K562 (cell line): Measurements from ENCODE around the gene PLD1. TPM values are rescaled to one million over a fixed set of nuclear protein-coding genes. Genes with fewer than 3 reads are reported as not detected.

Experiments used
- CBFA2T3 ChIP-seq: fragments of 450-650 bp; IDR thresholded peaks from 2 replicates; pipeline ENCODE4 v1.6.1; 2017
- EP400 ChIP-seq: fragments of 450-650 bp; IDR thresholded peaks from 2 replicates; pipeline ENCODE4 v1.6.1; 2017; ENCODE audit warnings: antibody characterized with exemption, mild to moderate bottlenecking, moderate library complexity
- EWSR1 ChIP-seq: fragments of 450-650 bp; IDR thresholded peaks from 2 replicates; pipeline ENCODE4 v1.6.1; 2018; ENCODE audit warnings: borderline replicate concordance, mild to moderate bottlenecking, low read depth, moderate library complexity; ENCODE audit not compliant: partially characterized antibody
- KDM1A ChIP-seq, 2 experiments: fragments of 450-650 bp; IDR thresholded peaks; 2 replicates each; pipeline ENCODE4 v1.6.1; 2016; ENCODE audit warnings: mild to moderate bottlenecking in 2 of 2
- KLF16 ChIP-seq: IDR thresholded peaks from 2 replicates; pipeline ENCODE4 v1.6.1; 2016; ENCODE audit warnings: antibody characterized with exemption
- PBX2 ChIP-seq, 2 experiments: IDR thresholded peaks in 1 of 2; conservative IDR thresholded peaks in 1 of 2; 2 replicates each; pipeline ENCODE4 v1.6.1; 2016; ENCODE audit warnings: low read depth in 2 of 2, mild to moderate bottlenecking in 1 of 2, missing compliant biosample characterization in 1 of 2, missing genetic modification characterization in 1 of 2, moderate library complexity in 1 of 2
- PHF21A ChIP-seq: fragments of 450-650 bp; IDR thresholded peaks from 2 replicates; pipeline ENCODE4 v1.6.1; 2017; ENCODE audit warnings: low read depth, borderline replicate concordance
- RAD21 ChIP-seq, 2 experiments: fragments of 250-450 bp in 1 of 2; fragments of 450-650 bp in 1 of 2; sonication (Bioruptor Pico) in 1 of 2; formaldehyde crosslinking in 1 of 2; IDR thresholded peaks in 1 of 2; conservative IDR thresholded peaks in 1 of 2; 2 replicates each; pipeline versions ENCODE4 v1.4.0 to v1.8.0; 2020 to 2022; ENCODE audit warnings: mild to moderate bottlenecking in 2 of 2, moderate library complexity in 1 of 2
- RFX7 ChIP-seq: fragments of 250-450 bp; sonication (Bioruptor Pico); IDR thresholded peaks from 2 replicates; pipeline ENCODE4 v1.5.1; 2021; ENCODE audit warnings: mild to moderate bottlenecking
- SREBF1 ChIP-seq: fragments of 150-350 bp; IDR thresholded peaks from 2 replicates; pipeline ENCODE4 v1.6.1; 2014; ENCODE audit warnings: antibody characterized with exemption, low read depth, low read length, borderline replicate concordance
- TAL1 ChIP-seq: fragments of 450-650 bp; IDR thresholded peaks from 2 replicates; pipeline ENCODE4 v1.6.1; 2016; ENCODE audit warnings: mild to moderate bottlenecking
- TARDBP ChIP-seq: fragments of 450-650 bp; IDR thresholded peaks from 2 replicates; pipeline ENCODE4 v1.6.1; 2016
- TCF3 ChIP-seq: sonication (generic); formaldehyde crosslinking; IDR thresholded peaks from 2 replicates; pipeline ENCODE4 v1.4.0; 2020; ENCODE audit warnings: mild to moderate bottlenecking, missing genetic modification reagents
- TEAD4 ChIP-seq, 2 experiments: sonication (generic) in 1 of 2; formaldehyde crosslinking in 1 of 2; IDR thresholded peaks; 2 replicates each; pipeline versions ENCODE4 v1.6.1 to v1.8.0; 2012 to 2022; ENCODE audit warnings: borderline replicate concordance in 1 of 2, inconsistent platforms in 1 of 2, low read length in 1 of 2, mild to moderate bottlenecking in 1 of 2, missing genetic modification reagents in 1 of 2
- ZEB2 ChIP-seq: fragments of 450-650 bp; IDR thresholded peaks from 2 replicates; pipeline ENCODE4 v1.6.1; 2016
- ZNF121 ChIP-seq: sonication (generic); formaldehyde crosslinking; conservative IDR thresholded peaks from 2 replicates; pipeline ENCODE4 v1.8.0; 2022; ENCODE audit warnings: missing genetic modification reagents
- ZNF449 ChIP-seq: fragments of 250-450 bp; sonication (Bioruptor Pico); IDR thresholded peaks from 2 replicates; pipeline ENCODE4 v1.8.0; 2022; ENCODE audit warnings: moderate library complexity, mild to moderate bottlenecking, inconsistent platforms
- ZNF592 ChIP-seq: fragments of 450-650 bp; IDR thresholded peaks from 2 replicates; pipeline ENCODE4 v1.6.1; 2017; ENCODE audit warnings: antibody characterized with exemption, mild to moderate bottlenecking
- ZNF75A ChIP-seq: fragments of 450-650 bp; formaldehyde crosslinking; IDR thresholded peaks from 2 replicates; pipeline ENCODE4 v1.4.0; 2020; ENCODE audit warnings: mild to moderate bottlenecking
- ZNF780A ChIP-seq: fragments of 250-450 bp; sonication (Bioruptor Pico); IDR thresholded peaks from 2 replicates; pipeline ENCODE4 v1.5.0; 2021; ENCODE audit warnings: mild to moderate bottlenecking
- polyA plus RNA-seq, 8 experiments: library from polyadenylated mRNA; depleted of rRNA in 4 of 8; stranded (reverse) in 5 of 8; unstranded in 3 of 8; fragments of >200 nt; fragmentation: Nextera tagmentation in 2 of 8; fragmentation: Illumina TruSeq in 1 of 8; extraction: Ambion mirVana in 2 of 8; extraction: Trizol in 1 of 8; gene quantifications; 2 replicates each; pipeline versions ENCODE4 v1.2.1 to v1.2.3, GENCODE V29; 2011 to 2014; ENCODE audit warnings: inconsistent platforms in 1 of 8, missing spikeins in 1 of 8
- total RNA-seq, 7 experiments: library from RNA; depleted of rRNA in 6 of 7; stranded (reverse); fragments of >200 nt in 6 of 7; fragmentation: Illumina TruSeq in 2 of 7; extraction: Trizol in 2 of 7; gene quantifications; 2 replicates each; pipeline versions ENCODE4 v1.2.1 to v1.2.3, GENCODE V29; 2011 to 2021; ENCODE audit warnings: low replicate concordance in 1 of 7

PLD1 gene
- total and polyA plus RNA-seq, 9 of the 15 experiments (the other 6 are each of a cell fraction or from before 2014, with no cell fraction given), result 8.4 to 26.1 (median 18.6) TPM

- TF ChIP-seq EP400, result no peak
- no peak for TF ChIP-seq PHF21A
- TF ChIP-seq CBFA2T3, result peak; percentile 71
- peak; percentile 73 to 77 for TF ChIP-seq KDM1A (IDR thresholded peaks at IDR 0.05)
- no peak for TF ChIP-seq RFX7 (CRISPR knock-in tag)
- TF ChIP-seq ZNF121 (CRISPR knock-in tag), result no peak
- no peak for TF ChIP-seq TARDBP
- no peak for TF ChIP-seq EWSR1
- TF ChIP-seq TEAD4 (IDR thresholded peaks at IDR 0.05; ENCODE audit: low read length), result peak; percentile 72
- no peak for TF ChIP-seq TEAD4 (CRISPR knock-in tag; IDR thresholded peaks at IDR 0.05; ENCODE audit: borderline replicate concordance)
- TF ChIP-seq ZNF592, result no peak
- no peak for TF ChIP-seq ZNF449 (CRISPR knock-in tag)
- TF ChIP-seq ZNF75A, result no peak
- peak; percentile 54; the same call in 1 of the 2 replicates for TF ChIP-seq KLF16
- no peak for TF ChIP-seq PBX2 (CRISPR knock-in tag; IDR thresholded peaks at IDR 0.05; ENCODE audit: low read depth)
- 0 out of 2 replicates have a peak, but pooled peaks have one; percentile 25 for TF ChIP-seq PBX2 (tag; conservative IDR thresholded peaks at IDR 0.05; ENCODE audit: low read depth)
- no peak for TF ChIP-seq ZEB2
- TF ChIP-seq TAL1, result 0 out of 2 replicates have a peak, but pooled peaks have one; percentile 30
- TF ChIP-seq SREBF1, result no peak
- TF ChIP-seq ZNF780A, result no peak
- TF ChIP-seq TCF3 (CRISPR knock-in tag), result peak; percentile 36; the same call in 1 of the 2 replicates
- TF ChIP-seq RAD21 (CRISPR knock-in tag; conservative IDR thresholded peaks at IDR 0.05 in 1 of 2, IDR thresholded peaks at IDR 0.05 in 1 of 2), result 0 out of 4 replicates have a peak, but pooled peaks of 1 of the 2 experiments have one; percentile 8
These were observed 40.2 kb upstream of the PLD1 start (continued) for GRCh38 chr3:171850320-171850959.
